ENCODE data around the gene RASL11B. TPM values are rescaled to one million over a fixed set of nuclear protein-coding genes. Genes with fewer than 3 reads are reported as not detected.

The RASL11B gene
- total and polyA plus RNA-seq, 10 of the 15 experiments (the other 5 are each of a cell fraction or from before 2014, with no cell fraction given): 0.06 to 0.45 (median 0.08) TPM; not detected in 5

DNA sequence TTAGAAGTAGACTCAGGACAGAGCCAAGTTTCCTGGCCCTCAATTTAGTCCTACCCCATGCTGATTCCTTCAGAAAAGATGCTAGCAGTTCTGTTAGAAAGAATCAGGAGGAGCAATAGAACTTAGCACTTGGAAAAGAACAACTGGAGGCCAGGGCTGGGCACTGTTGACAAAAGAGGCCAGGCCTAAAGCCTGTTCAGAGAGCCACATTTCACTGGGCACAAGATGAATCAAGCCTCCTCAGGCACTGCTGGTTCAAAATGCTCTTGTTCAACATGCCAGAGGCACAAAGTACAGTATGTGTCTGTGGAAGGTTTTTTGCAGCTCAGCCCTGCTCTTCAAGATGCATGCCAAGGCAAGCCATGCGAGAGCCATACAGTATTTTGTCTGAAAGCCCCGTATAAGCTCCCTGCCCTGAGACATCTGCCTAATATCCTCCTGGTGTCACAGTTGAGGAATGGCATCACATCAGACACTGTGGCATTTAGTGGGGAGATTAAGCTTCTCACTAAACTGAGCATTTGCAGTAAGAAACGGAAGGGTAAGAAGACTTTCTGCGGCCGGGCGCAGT lies 53.7 kb downstream of the RASL11B start:
- RAD21 ChIA-PET (ENCODE audit: unreplicated experiment): no interaction called here
- in situ Hi-C loops (cut with MboI) (no loop called here), intact Hi-C loops (cut with micrococcal nuclease; ENCODE audit: unreplicated experiment) (no loop called here)
- ATAC-seq (no peak), FAIRE-seq (no peak), DNase-seq (ENCODE audit: low read depth, low spot score) (no peak)
- 99% methylated on average over 6 of the region's 6 CpGs for WGBS (ENCODE audit: insufficient coverage, insufficient replicate concordance, low lambda C conversion rate, missing lambda C conversion rate)
- SMC1A ChIA-PET (ENCODE audit: uncharacterized antibody, unreplicated experiment): interaction anchor here (0.8 kb wide), 1 partner anchor 9 kb away, joined by 3 read pairs; no protein-coding TSS in a partner anchor
- Histone ChIP-seq H3K79me2 (ENCODE audit: control insufficient read depth, insufficient read depth, low read length) (no peaks in the 10 kb centered on the region), H3K9me3 (replicated peaks; ENCODE audit: control insufficient read depth, insufficient read depth, low read length) (no peaks in the 10 kb centered on the region), H2AFZ (ENCODE audit: control insufficient read depth, low read depth, low read length) (no peak overlapping the region), H3K4me3 (no peak overlapping the region), H3K4me2 (ENCODE audit: control insufficient read depth, insufficient read depth) (no peak overlapping the region), H3K36me3 (ENCODE audit: control insufficient read depth in 2 of 2, insufficient read depth in 2 of 2, low read length in 1 of 2) (no peaks in the 10 kb centered on the region), H4K20me1 (ENCODE audit: control insufficient read depth, insufficient read depth) (no peaks in the 10 kb centered on the region), H3K9ac (ENCODE audit: control insufficient read depth, insufficient read depth, low read length) (no peak overlapping the region), H3K27me3 (replicated peaks in 1 of 2; ENCODE audit: control insufficient read depth in 2 of 2, insufficient read depth in 2 of 2, low read length in 1 of 2) (no peaks in the 10 kb centered on the region), H3K27ac (ENCODE audit: control insufficient read depth, insufficient read depth) (no peak overlapping the region), H3K4me1 (ENCODE audit: control insufficient read depth, insufficient read depth, low read length) (no peaks in the 10 kb centered on the region)
- POLR2A ChIA-PET: interaction anchor here (0.7 kb wide), 1 partner anchor 87 kb away, joined by 3 read pairs; no protein-coding TSS in a partner anchor
- no TSS peak for BruUV-seq (replicated peaks)
- CTCF ChIA-PET: interaction anchor here (0.6 to 1.0 kb wide), 2 partner anchors 207 to 399 kb away, joined by 3 to 4 read pairs; no protein-coding TSS in a partner anchor
- TF ChIP-seq MEF2A (IDR thresholded peaks at IDR 0.05; ENCODE audit: insufficient read depth, low read depth, low read length) (no peak), TARDBP (IDR thresholded peaks at IDR 0.05; ENCODE audit: borderline replicate concordance) (no peak), MTA2 (IDR thresholded peaks at IDR 0.05; ENCODE audit: low read depth) (no peak), STAT3 (IDR thresholded peaks at IDR 0.05; ENCODE audit: low read depth, low read length) (no peak), ZNF217 (IDR thresholded peaks at IDR 0.05) (no peak), NFYB (IDR thresholded peaks at IDR 0.05; ENCODE audit: insufficient read depth, low read depth, low read length) (no peak), ZNF274 (IDR thresholded peaks at IDR 0.05; ENCODE audit: insufficient read depth, insufficient read length) (no peak)
- TF ChIP-seq, protein P1, sequence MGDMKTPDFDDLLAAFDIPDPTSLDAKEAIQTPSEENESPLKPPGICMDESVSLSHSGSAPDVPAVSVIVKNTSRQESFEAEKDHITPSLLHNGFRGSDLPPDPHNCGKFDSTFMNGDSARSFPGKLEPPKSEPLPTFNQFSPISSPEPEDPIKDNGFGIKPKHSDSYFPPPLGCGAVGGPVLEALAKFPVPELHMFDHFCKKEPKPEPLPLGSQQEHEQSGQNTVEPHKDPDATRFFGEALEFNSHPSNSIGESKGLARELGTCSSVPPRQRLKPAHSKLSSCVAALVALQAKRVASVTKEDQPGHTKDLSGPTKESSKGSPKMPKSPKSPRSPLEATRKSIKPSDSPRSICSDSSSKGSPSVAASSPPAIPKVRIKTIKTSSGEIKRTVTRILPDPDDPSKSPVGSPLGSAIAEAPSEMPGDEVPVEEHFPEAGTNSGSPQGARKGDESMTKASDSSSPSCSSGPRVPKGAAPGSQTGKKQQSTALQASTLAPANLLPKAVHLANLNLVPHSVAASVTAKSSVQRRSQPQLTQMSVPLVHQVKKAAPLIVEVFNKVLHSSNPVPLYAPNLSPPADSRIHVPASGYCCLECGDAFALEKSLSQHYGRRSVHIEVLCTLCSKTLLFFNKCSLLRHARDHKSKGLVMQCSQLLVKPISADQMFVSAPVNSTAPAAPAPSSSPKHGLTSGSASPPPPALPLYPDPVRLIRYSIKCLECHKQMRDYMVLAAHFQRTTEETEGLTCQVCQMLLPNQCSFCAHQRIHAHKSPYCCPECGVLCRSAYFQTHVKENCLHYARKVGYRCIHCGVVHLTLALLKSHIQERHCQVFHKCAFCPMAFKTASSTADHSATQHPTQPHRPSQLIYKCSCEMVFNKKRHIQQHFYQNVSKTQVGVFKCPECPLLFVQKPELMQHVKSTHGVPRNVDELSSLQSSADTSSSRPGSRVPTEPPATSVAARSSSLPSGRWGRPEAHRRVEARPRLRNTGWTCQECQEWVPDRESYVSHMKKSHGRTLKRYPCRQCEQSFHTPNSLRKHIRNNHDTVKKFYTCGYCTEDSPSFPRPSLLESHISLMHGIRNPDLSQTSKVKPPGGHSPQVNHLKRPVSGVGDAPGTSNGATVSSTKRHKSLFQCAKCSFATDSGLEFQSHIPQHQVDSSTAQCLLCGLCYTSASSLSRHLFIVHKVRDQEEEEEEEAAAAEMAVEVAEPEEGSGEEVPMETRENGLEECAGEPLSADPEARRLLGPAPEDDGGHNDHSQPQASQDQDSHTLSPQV (IDR thresholded peaks at IDR 0.05): no peak
- TF ChIP-seq, protein P2, sequence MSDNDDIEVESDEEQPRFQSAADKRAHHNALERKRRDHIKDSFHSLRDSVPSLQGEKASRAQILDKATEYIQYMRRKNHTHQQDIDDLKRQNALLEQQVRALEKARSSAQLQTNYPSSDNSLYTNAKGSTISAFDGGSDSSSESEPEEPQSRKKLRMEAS (IDR thresholded peaks at IDR 0.05; ENCODE audit: low read depth, low read length): no peak
- TF ChIP-seq, protein P3, sequence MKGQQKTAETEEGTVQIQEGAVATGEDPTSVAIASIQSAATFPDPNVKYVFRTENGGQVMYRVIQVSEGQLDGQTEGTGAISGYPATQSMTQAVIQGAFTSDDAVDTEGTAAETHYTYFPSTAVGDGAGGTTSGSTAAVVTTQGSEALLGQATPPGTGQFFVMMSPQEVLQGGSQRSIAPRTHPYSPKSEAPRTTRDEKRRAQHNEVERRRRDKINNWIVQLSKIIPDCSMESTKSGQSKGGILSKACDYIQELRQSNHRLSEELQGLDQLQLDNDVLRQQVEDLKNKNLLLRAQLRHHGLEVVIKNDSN (IDR thresholded peaks at IDR 0.05; ENCODE audit: borderline replicate concordance, extremely low read length, insufficient read depth, low read depth, low read length): no peak
- TF ChIP-seq, protein P4, sequence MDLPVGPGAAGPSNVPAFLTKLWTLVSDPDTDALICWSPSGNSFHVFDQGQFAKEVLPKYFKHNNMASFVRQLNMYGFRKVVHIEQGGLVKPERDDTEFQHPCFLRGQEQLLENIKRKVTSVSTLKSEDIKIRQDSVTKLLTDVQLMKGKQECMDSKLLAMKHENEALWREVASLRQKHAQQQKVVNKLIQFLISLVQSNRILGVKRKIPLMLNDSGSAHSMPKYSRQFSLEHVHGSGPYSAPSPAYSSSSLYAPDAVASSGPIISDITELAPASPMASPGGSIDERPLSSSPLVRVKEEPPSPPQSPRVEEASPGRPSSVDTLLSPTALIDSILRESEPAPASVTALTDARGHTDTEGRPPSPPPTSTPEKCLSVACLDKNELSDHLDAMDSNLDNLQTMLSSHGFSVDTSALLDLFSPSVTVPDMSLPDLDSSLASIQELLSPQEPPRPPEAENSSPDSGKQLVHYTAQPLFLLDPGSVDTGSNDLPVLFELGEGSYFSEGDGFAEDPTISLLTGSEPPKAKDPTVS (IDR thresholded peaks at IDR 0.05; ENCODE audit: low read depth, low read length): no peak
- TF ChIP-seq, protein P5, sequence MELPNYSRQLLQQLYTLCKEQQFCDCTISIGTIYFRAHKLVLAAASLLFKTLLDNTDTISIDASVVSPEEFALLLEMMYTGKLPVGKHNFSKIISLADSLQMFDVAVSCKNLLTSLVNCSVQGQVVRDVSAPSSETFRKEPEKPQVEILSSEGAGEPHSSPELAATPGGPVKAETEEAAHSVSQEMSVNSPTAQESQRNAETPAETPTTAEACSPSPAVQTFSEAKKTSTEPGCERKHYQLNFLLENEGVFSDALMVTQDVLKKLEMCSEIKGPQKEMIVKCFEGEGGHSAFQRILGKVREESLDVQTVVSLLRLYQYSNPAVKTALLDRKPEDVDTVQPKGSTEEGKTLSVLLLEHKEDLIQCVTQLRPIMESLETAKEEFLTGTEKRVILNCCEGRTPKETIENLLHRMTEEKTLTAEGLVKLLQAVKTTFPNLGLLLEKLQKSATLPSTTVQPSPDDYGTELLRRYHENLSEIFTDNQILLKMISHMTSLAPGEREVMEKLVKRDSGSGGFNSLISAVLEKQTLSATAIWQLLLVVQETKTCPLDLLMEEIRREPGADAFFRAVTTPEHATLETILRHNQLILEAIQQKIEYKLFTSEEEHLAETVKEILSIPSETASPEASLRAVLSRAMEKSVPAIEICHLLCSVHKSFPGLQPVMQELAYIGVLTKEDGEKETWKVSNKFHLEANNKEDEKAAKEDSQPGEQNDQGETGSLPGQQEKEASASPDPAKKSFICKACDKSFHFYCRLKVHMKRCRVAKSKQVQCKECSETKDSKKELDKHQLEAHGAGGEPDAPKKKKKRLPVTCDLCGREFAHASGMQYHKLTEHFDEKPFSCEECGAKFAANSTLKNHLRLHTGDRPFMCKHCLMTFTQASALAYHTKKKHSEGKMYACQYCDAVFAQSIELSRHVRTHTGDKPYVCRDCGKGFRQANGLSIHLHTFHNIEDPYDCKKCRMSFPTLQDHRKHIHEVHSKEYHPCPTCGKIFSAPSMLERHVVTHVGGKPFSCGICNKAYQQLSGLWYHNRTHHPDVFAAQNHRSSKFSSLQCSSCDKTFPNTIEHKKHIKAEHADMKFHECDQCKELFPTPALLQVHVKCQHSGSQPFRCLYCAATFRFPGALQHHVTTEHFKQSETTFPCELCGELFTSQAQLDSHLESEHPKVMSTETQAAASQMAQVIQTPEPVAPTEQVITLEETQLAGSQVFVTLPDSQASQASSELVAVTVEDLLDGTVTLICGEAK (IDR thresholded peaks at IDR 0.05; ENCODE audit: borderline replicate concordance): no peak
